Astrocyte of the spinal cord (primary cell): ENCODE data around the gene TRPM2.

ENCODE experiments used
- DNase-seq: peaks from one replicate; pipeline ENCODE4 v3.0.0; 2011; ENCODE audit warnings: low read depth, low spot score
- H3K4me3 ChIP-seq: 2 replicates; pipeline ENCODE4 v1.5.1; 2011; ENCODE audit warnings: low read depth, mild to moderate bottlenecking, low read length, moderate library complexity
- CTCF ChIP-seq: IDR thresholded peaks from 2 replicates; pipeline ENCODE4 v1.5.1; 2012; ENCODE audit warnings: low read depth, mild to moderate bottlenecking, low read length, inconsistent platforms
- in situ Hi-C: cut with HindIII; loops from 2 replicates; pipeline ENCODE4 v1.10.0; 2017; ENCODE audit warnings: low sequenced_read_pairs

TRPM2 gene

DNA sequence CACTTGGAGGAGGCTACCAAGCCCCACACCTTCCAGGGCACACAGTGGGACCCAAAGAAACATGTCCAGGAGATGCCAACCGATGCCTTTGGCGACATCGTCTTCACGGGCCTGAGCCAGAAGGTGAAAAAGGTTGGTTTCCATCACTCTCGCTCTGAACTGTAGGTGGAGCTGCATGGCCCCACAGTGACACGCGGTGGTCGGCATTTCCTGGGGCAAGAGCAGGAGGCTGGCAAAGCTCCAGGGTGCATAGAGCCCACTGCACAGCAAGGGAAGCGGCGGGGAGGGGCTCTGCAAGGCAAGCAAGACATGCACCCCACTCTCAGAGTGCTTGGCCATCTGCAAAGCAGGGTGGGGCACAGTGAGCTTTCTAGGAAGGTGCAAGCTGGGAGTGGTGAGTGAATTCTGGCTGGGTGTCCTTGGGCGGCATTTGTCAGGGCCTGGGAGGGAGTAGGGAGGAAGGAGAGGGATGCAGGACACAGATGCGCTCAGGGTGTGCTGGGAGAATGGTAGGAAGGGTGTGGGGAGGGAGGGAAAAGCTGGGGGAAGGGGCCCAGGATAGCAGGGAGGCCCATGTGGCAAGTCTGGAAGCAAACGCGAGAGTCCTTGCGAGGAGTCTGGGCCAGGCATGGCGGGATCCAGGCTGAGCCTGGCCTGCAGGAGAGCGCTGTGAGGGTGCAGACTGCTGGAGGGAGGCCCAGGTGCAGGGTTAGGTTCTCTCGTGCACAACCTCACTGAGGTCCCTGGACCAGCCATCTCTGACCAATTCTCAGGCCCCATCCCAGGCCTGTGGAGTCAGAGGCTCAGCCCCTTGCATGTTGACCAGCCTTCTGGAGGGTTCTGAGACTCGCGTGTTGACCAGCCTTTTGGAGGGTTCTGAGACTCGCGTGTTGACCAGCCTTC lies 11.0 kb downstream of the TRPM2 start:
- H3K4me3 ChIP-seq = no peak overlapping the region
- no peak for TF ChIP-seq CTCF
- DNase-seq = no peak
- in situ Hi-C loops = no loop called here

GRCh38 chr21:44365251-44365966 lies 12.0 kb downstream of the TRPM2 start:
- H3K4me3 ChIP-seq = no peak overlapping the region
- DNase-seq = no peak
- in situ Hi-C loops = no loop called here
- no peak for TF ChIP-seq CTCF

DNA sequence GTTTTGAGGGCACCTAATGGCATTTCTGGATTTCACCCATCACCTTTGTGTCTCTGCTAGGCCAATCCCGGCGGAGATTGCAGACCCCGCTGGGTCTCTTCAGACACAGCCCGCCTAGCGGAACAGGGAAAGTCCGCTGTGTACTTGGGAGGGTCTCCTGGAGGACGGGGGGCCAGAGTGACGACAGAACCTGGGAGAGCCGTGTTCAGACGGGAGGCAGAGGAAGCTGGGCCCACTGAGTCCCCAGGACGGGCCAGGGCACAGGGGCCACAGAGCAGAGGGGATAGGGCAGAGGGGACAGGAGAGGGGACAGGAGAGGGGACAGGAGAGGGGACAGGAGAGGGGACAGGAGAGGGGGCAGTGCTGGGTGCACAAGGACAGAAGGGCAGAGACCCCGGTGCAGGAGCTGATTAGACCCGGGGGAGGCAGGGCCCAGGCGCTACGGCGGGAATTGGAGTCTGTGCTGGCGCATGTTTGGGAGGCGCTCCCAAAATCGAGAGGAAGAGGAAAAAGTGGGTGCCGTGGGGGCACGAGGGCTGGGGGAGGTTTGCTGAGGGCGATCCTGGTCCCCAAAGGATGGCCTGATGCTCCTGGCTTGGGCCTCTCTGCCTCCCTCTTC lies 12.7 kb downstream of the TRPM2 start:
- in situ Hi-C loops = no loop called here
- no peak for DNase-seq
- no peak overlapping the region for H3K4me3 ChIP-seq
- no peak for TF ChIP-seq CTCF

GRCh38 chr21:44366586-44367211 lies 13.3 kb downstream of the TRPM2 start:
- no peak for TF ChIP-seq CTCF
- DNase-seq = no peak
- in situ Hi-C loops = no loop called here
- no peak overlapping the region for H3K4me3 ChIP-seq

- DNase-seq = no peak
- no peak for TF ChIP-seq CTCF
- in situ Hi-C loops = no loop called here
- H3K4me3 ChIP-seq = no peak overlapping the region
Measured at GRCh38 chr21:44368711-44369446, 15.5 kb downstream of the TRPM2 start.
